Hepatocyte (in vitro differentiated cells): ENCODE results near the gene VPS13D.

Experiments
- EZH2 ChIP-seq: fragments of 200-600 bp; sonication (generic); IDR thresholded peaks from 2 replicates; pipeline ENCODE4 v1.6.1; 2016; ENCODE audit warnings: antibody characterized with exemption, mild to moderate bottlenecking, borderline replicate concordance
- EZH2phosphoT487 ChIP-seq: fragments of 200-600 bp; sonication (generic); IDR thresholded peaks from one replicate; pipeline ENCODE4 v1.6.1; 2018; ENCODE audit warnings: antibody characterized with exemption, mild to moderate bottlenecking, low read depth, moderate library complexity; ENCODE audit not compliant: unreplicated experiment, severe bottlenecking
- TF ChIP-seq, protein P1 (sequence below): fragments of 200-600 bp; sonication (generic); IDR thresholded peaks from 2 replicates; pipeline ENCODE4 v1.5.1; 2016; ENCODE audit warnings: antibody characterized with exemption, mild to moderate bottlenecking; ENCODE audit not compliant: poor library complexity

DNA sequence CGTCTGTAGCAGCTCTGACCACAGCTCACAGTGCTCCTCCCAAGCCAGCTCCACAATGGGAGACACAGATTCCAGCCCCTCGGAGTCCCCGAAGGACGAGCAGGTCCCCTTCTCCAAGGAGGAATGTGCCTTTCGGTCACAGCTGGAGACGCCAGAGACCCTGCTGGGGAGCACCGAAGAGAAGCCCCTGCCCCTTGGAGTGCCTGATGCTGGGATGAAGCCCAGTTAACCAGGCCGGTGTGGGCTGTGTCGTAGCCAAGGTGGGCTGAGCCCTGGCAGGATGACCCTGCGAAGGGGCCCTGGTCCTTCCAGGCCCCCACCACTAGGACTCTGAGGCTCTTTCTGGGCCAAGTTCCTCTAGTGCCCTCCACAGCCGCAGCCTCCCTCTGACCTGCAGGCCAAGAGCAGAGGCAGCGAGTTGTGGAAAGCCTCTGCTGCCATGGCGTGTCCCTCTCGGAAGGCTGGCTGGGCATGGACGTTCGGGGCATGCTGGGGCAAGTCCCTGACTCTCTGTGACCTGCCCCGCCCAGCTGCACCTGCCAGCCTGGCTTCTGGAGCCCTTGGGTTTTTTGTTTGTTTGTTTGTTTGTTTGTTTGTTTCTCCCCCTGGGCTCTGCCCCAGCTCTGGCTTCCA lies 22.9 kb upstream of the VPS13D start:
- TF ChIP-seq, protein P1, sequence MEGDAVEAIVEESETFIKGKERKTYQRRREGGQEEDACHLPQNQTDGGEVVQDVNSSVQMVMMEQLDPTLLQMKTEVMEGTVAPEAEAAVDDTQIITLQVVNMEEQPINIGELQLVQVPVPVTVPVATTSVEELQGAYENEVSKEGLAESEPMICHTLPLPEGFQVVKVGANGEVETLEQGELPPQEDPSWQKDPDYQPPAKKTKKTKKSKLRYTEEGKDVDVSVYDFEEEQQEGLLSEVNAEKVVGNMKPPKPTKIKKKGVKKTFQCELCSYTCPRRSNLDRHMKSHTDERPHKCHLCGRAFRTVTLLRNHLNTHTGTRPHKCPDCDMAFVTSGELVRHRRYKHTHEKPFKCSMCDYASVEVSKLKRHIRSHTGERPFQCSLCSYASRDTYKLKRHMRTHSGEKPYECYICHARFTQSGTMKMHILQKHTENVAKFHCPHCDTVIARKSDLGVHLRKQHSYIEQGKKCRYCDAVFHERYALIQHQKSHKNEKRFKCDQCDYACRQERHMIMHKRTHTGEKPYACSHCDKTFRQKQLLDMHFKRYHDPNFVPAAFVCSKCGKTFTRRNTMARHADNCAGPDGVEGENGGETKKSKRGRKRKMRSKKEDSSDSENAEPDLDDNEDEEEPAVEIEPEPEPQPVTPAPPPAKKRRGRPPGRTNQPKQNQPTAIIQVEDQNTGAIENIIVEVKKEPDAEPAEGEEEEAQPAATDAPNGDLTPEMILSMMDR, result no peak
- TF ChIP-seq EZH2, result no peak
- no peak for TF ChIP-seq EZH2phosphoT487
